Measurements from ENCODE around the gene SERPINE2.

SERPINE2 gene

GRCh38 chr2:224011837-224012236 is 27.2 kb downstream of the SERPINE2 start:
- Histone ChIP-seq H3K79me2 (ENCODE audit: insufficient read depth, low read length) (no peaks in the 10 kb centered on the region), H3K4me1 (ENCODE audit: insufficient read depth, low read length, severe bottlenecking) (no peaks in the 10 kb centered on the region), H3K27me3 (ENCODE audit: insufficient read depth, low read length) (no peaks in the 10 kb centered on the region), H3K27ac (ENCODE audit: low read depth, low read length, poor library complexity, severe bottlenecking) (no peak overlapping the region), H3K4me3 (ENCODE audit: low read depth, low read length, poor library complexity, severe bottlenecking) (no peak overlapping the region), H3K9me2 (ENCODE audit: low read depth, low read length) (no peaks in the 10 kb centered on the region), H3K9me3 (ENCODE audit: low read length) (no peaks in the 10 kb centered on the region), H3K4me2 (ENCODE audit: low read length) (no peak overlapping the region), H3K9ac (ENCODE audit: low read length) (no peak overlapping the region), H3K36me3 (ENCODE audit: insufficient read depth, low read length) (no peaks in the 10 kb centered on the region), H3F3A (ENCODE audit: insufficient read depth, low read length) (no peaks in the 10 kb centered on the region), H2AFZ (ENCODE audit: low read length) (no peak overlapping the region), H4K20me1 (ENCODE audit: insufficient read depth, low read length) (no peaks in the 10 kb centered on the region)
- TF ChIP-seq EZH2 (IDR thresholded peaks at IDR 0.05; ENCODE audit: borderline replicate concordance, low read length) (no peak), CTCF (IDR thresholded peaks at IDR 0.05; ENCODE audit: low read length) (no peak)

DNA sequence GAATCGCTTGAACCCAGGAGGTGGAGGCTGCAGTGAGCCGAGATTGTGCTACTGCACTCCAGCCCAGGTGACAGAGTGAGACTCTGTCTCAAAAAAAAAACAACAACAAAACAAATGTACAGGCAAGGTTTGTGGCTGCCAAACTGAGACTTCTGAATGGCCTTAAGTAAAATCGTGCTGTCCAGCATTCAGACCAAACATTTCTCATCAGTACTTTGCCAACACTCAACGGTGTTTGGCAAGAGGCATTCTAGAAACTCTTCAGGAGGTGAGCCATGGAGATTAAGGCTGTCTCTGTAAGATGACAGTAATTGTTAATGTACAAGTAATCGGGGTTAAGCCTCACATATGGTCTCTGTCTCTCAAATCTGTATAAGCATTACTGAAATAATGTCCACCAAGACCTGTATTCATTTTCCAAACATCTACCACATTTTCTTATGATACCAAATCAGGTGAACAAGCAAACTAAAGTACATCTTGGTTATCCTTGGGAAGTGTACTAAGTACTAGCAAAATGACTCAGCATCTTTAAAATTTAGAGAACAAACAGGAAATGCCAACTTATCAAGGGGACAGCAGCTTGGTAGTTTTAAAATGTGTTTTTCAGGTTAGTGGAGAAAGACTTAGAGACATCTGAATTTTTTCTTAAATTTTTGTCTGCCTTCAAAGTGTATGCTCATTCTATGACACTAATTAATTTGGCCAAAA is 29.3 kb downstream of the SERPINE2 start:
- Histone ChIP-seq H3K9me2 (ENCODE audit: low read depth, low read length) (no peaks in the 10 kb centered on the region), H3K27ac (ENCODE audit: low read depth, low read length, poor library complexity, severe bottlenecking) (no peak overlapping the region), H3F3A (ENCODE audit: insufficient read depth, low read length) (no peaks in the 10 kb centered on the region), H3K4me3 (ENCODE audit: low read depth, low read length, poor library complexity, severe bottlenecking) (no peak overlapping the region), H2AFZ (ENCODE audit: low read length) (no peak overlapping the region), H3K27me3 (ENCODE audit: insufficient read depth, low read length) (no peaks in the 10 kb centered on the region), H3K36me3 (ENCODE audit: insufficient read depth, low read length) (no peaks in the 10 kb centered on the region), H3K4me2 (ENCODE audit: low read length) (no peak overlapping the region), H3K9me3 (ENCODE audit: low read length) (no peaks in the 10 kb centered on the region), H3K4me1 (ENCODE audit: insufficient read depth, low read length, severe bottlenecking) (no peaks in the 10 kb centered on the region), H3K9ac (ENCODE audit: low read length) (no peak overlapping the region), H3K79me2 (ENCODE audit: insufficient read depth, low read length) (no peaks in the 10 kb centered on the region), H4K20me1 (ENCODE audit: insufficient read depth, low read length) (no peaks in the 10 kb centered on the region)
- TF ChIP-seq EZH2 (IDR thresholded peaks at IDR 0.05; ENCODE audit: borderline replicate concordance, low read length) (no peak), CTCF (IDR thresholded peaks at IDR 0.05; ENCODE audit: low read length) (no peak)

- Histone ChIP-seq H3K4me1 (ENCODE audit: insufficient read depth, low read length, severe bottlenecking) (no peaks in the 10 kb centered on the region), H3K4me2 (ENCODE audit: low read length) (no peak overlapping the region), H3K27ac (ENCODE audit: low read depth, low read length, poor library complexity, severe bottlenecking) (no peak overlapping the region)
These were observed 30.3 kb downstream of the SERPINE2 start for GRCh38 chr2:224008702-224009261.

More at GRCh38 chr2:224008702-224009261, 30.3 kb downstream of the SERPINE2 start:
- TF ChIP-seq EZH2 (IDR thresholded peaks at IDR 0.05; ENCODE audit: borderline replicate concordance, low read length) (no peak), CTCF (IDR thresholded peaks at IDR 0.05; ENCODE audit: low read length) (no peak)
- no peaks in the 10 kb centered on the region for H3F3A ChIP-seq (ENCODE audit: insufficient read depth, low read length)
- H3K9me2 ChIP-seq (ENCODE audit: low read depth, low read length), result no peaks in the 10 kb centered on the region
- H2AFZ ChIP-seq (ENCODE audit: low read length), result no peak overlapping the region
- no peaks in the 10 kb centered on the region for H3K36me3 ChIP-seq (ENCODE audit: insufficient read depth, low read length)
- H3K79me2 ChIP-seq (ENCODE audit: insufficient read depth, low read length), result no peaks in the 10 kb centered on the region
- no peaks in the 10 kb centered on the region for H3K9me3 ChIP-seq (ENCODE audit: low read length)
- H3K4me3 ChIP-seq (ENCODE audit: low read depth, low read length, poor library complexity, severe bottlenecking), result no peak overlapping the region
- no peaks in the 10 kb centered on the region for H3K27me3 ChIP-seq (ENCODE audit: insufficient read depth, low read length)
- H3K9ac ChIP-seq (ENCODE audit: low read length), result no peak overlapping the region
- H4K20me1 ChIP-seq (ENCODE audit: insufficient read depth, low read length), result no peaks in the 10 kb centered on the region

Measured in OCI-LY1 (cell line).